B cell (primary cell): ENCODE measurements around the gene CCM2. TPM values are rescaled to one million over a fixed set of nuclear protein-coding genes. Genes with fewer than 3 reads are reported as not detected.

Source experiments
- ATAC-seq: fragments of 200-7000 bp; cut with Tn5 transposase; one replicate; pipeline ENCODE4 v1.10.0; 2021; ENCODE audit warnings: low read depth, mild to moderate bottlenecking, moderate number of reproducible peaks, moderate library complexity
- CTCF ChIA-PET: fragments of 350-600 bp; sonication (Branson Sonifier 250); formaldehyde crosslinking; loops from one replicate; lab custom pipeline; 2021; ENCODE audit warnings: antibody characterized with exemption, inconsistent platforms; lab: Charles Lee
- POLR2A ChIA-PET: fragments of 350-600 bp; sonication (Branson Sonifier 250); formaldehyde crosslinking; loops from one replicate; lab custom pipeline; 2021; ENCODE audit warnings: antibody characterized with exemption; lab: Charles Lee
- DNase-seq: peaks from one replicate; pipeline ENCODE4 v3.0.0; 2013
- H2AFZ ChIP-seq: 2 replicates; pipeline ENCODE4 v1.6.1; 2012; ENCODE audit warnings: mild to moderate bottlenecking, low read depth, low read length; ENCODE audit not compliant: insufficient read depth, poor library complexity, severe bottlenecking
- H3K27ac ChIP-seq, 2 donors: 1 replicate in 1 of 2; 2 replicates in 1 of 2; pipeline ENCODE4 v1.5.1; 2012 to 2013; ENCODE audit warnings: low read length in 2 of 2, mild to moderate bottlenecking in 2 of 2, moderate library complexity in 1 of 2
- H3K27me3 ChIP-seq, 4 experiments: fragments of 200-600 bp in 1 of 4; sonication (generic) in 1 of 4; replicated peaks in 1 of 4; 1 replicate in 2 of 4; 2 replicates in 2 of 4; pipeline versions ENCODE4 v1.6.1 to v1.7.0; 2013 to 2016; ENCODE audit warnings: low read length in 3 of 4, mild to moderate bottlenecking in 2 of 4, mixed read lengths in 1 of 4, moderate library complexity in 1 of 4; ENCODE audit not compliant: insufficient read depth in 4 of 4, control insufficient read depth in 3 of 4; ENCODE audit errors: control extremely low read depth in 1 of 4
- H3K36me3 ChIP-seq, 2 experiments: replicated peaks in 1 of 2; 1 replicate in 1 of 2; 2 replicates in 1 of 2; pipeline versions ENCODE4 v1.6.1 to v1.7.1; 2013; ENCODE audit warnings: low read length in 1 of 2; ENCODE audit not compliant: insufficient read depth in 2 of 2, control insufficient read depth in 1 of 2; ENCODE audit errors: control extremely low read depth in 1 of 2, extremely low read depth in 1 of 2
- H3K4me1 ChIP-seq, 2 donors: fragments of 200-600 bp in 1 of 2; sonication (generic) in 1 of 2; 1 replicate in 1 of 2; 2 replicates in 1 of 2; pipeline versions ENCODE4 v1.5.1 to v1.6.1; 2013 to 2017; ENCODE audit warnings: low read length in 2 of 2; ENCODE audit not compliant: control insufficient read depth in 2 of 2, insufficient read depth in 2 of 2
- H3K4me2 ChIP-seq: replicated peaks from 2 replicates; pipeline ENCODE3; 2012; ENCODE audit warnings: mild to moderate bottlenecking, low read depth, low read length; ENCODE audit not compliant: poor library complexity, severe bottlenecking
- H3K4me3 ChIP-seq, 5 experiments: fragments of 200-600 bp in 1 of 5; sonication (generic) in 1 of 5; 1 replicate in 3 of 5; 2 replicates in 2 of 5; pipeline versions ENCODE4 v1.5.1 to v1.7.0; 2011 to 2016; ENCODE audit warnings: low read length in 4 of 5, mild to moderate bottlenecking in 4 of 5, low read depth in 2 of 5, control low read depth in 1 of 5, moderate library complexity in 1 of 5; ENCODE audit not compliant: insufficient read depth in 1 of 5; ENCODE audit errors: control extremely low read depth in 1 of 5, extremely low read depth in 1 of 5
- H3K79me2 ChIP-seq: fragments of 200-600 bp; sonication (generic); one replicate; pipeline ENCODE4 v1.6.0; 2016; ENCODE audit warnings: low read length; ENCODE audit not compliant: control insufficient read depth, insufficient read depth
- H3K9ac ChIP-seq: fragments of 200-600 bp; sonication (generic); 2 replicates; pipeline ENCODE4 v1.6.1; 2017; ENCODE audit warnings: mild to moderate bottlenecking, low read length, moderate library complexity
- H3K9me3 ChIP-seq, 3 donors: one replicate each; pipeline versions ENCODE4 v1.6.1 to v1.7.1; 2013; ENCODE audit warnings: low read length in 2 of 3; ENCODE audit not compliant: control insufficient read depth in 2 of 3, insufficient read depth in 1 of 3; ENCODE audit errors: control extremely low read depth in 1 of 3
- H4K20me1 ChIP-seq: 2 replicates; pipeline ENCODE4 v1.6.0; 2012; ENCODE audit warnings: mild to moderate bottlenecking, low read length; ENCODE audit not compliant: insufficient read depth, control insufficient read depth, poor library complexity, severe bottlenecking
- H3K27ac Mint-ChIP-seq: one replicate; pipeline ENCODE4 v1.8.0; 2021; ENCODE audit warnings: mixed read lengths
- H3K27me3 Mint-ChIP-seq: one replicate; pipeline ENCODE4 v1.8.0; 2021; ENCODE audit warnings: mixed read lengths
- H3K4me1 Mint-ChIP-seq: one replicate; pipeline ENCODE4 v1.8.0; 2021; ENCODE audit warnings: mixed read lengths
- H3K4me3 Mint-ChIP-seq: one replicate; pipeline ENCODE4 v1.8.0; 2021; ENCODE audit warnings: mixed read lengths
- H3K9me3 Mint-ChIP-seq: one replicate; pipeline ENCODE4 v1.8.0; 2022; ENCODE audit warnings: mixed read lengths; ENCODE audit not compliant: insufficient read depth
- EZH2 ChIP-seq: IDR thresholded peaks from 2 replicates; pipeline ENCODE4 v1.6.1; 2012; ENCODE audit warnings: borderline replicate concordance, low read depth, mild to moderate bottlenecking, moderate library complexity, low read length; ENCODE audit not compliant: insufficient read depth, poor library complexity, severe bottlenecking
- WGBS: methylation state at CpG from one replicate; pipeline ENCODE4 v1.1.5; 2013; ENCODE audit warnings: missing lambda C conversion rate; ENCODE audit not compliant: insufficient coverage; 5-methylcytosine and 5-hydroxymethylcytosine counted together
- intact Hi-C: fragments of 100-400 bp; cut with micrococcal nuclease; formaldehyde crosslinking; loops from one replicate; pipeline ENCODE4 v1.10.0; 2022
- polyA plus RNA-seq: library from polyadenylated mRNA; depleted of rRNA; stranded (reverse); fragments of >200 nt; gene quantifications from 2 replicates; pipeline ENCODE4 v1.2.3, GENCODE V29; 2012
- total RNA-seq, 2 donors: library from RNA; stranded (reverse); fragments of 120-200 nt in 1 of 2; gene quantifications; 1 replicate in 1 of 2; 2 replicates in 1 of 2; pipeline versions ENCODE4 v1.2.3 to v1.2.4, GENCODE V29; 2013 to 2022
- TF ChIP-seq, protein P1 (sequence below): fragments of 200-600 bp; IDR thresholded peaks from one replicate; pipeline ENCODE4 v1.8.0; 2022; ENCODE audit warnings: antibody characterized with exemption, mild to moderate bottlenecking

The CCM2 gene
- total and polyA plus RNA-seq, 2 donors (not counting 1 experiment from before 2014, with no cell fraction given): 150 to 201 TPM

DNA sequence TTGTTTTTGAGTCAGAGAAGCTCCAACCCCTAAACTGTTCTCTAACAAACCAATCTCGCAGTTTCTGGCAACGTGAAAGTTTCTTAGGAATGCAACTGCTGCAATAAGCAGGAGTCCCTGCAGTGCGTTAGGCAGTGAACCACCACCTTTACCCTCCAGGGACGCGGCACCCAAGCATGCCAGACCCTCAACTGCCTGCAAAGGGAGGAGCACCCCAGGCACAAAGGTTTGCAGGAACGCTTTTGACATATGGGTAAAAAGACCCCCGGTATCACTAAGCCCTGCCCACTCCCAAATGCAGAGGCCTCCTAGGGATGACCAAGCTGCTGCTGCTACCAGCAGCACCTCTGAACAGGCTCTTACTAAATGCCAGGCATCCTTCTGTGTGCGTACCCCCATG, 106.8 kb downstream of the CCM2 start:
- Histone ChIP-seq H3K9ac (no peak overlapping the region), H3K27ac (no peak overlapping the region), H3K36me3 (peaks cover 0 to 75% of the 10 kb centered on the region in 2 experiments), H3K4me2 (no peak overlapping the region), H3K4me1 (peaks cover 17 to 30% of the 10 kb centered on the region in 2 donors), H3K4me3 (no peak overlapping the region), H4K20me1 (peaks cover 75% of the 10 kb centered on the region), H3K27me3 (no peaks in the 10 kb centered on the region), H3K79me2 (peaks cover 86% of the 10 kb centered on the region), H3K9me3 (no peaks in the 10 kb centered on the region), H2AFZ (no peak overlapping the region)
- Mint-ChIP-seq H3K4me1 (peaks cover 36% of the 10 kb centered on the region), H3K4me3 (no peak overlapping the region), H3K27me3 (no peaks in the 10 kb centered on the region), H3K27ac (no peak overlapping the region), H3K9me3 (no peaks in the 10 kb centered on the region)
- intact Hi-C loops: no loop called here
- no peak for ATAC-seq
- ChIA-PET CTCF (no interaction called here), POLR2A (no interaction called here)
- TF ChIP-seq, protein P1, sequence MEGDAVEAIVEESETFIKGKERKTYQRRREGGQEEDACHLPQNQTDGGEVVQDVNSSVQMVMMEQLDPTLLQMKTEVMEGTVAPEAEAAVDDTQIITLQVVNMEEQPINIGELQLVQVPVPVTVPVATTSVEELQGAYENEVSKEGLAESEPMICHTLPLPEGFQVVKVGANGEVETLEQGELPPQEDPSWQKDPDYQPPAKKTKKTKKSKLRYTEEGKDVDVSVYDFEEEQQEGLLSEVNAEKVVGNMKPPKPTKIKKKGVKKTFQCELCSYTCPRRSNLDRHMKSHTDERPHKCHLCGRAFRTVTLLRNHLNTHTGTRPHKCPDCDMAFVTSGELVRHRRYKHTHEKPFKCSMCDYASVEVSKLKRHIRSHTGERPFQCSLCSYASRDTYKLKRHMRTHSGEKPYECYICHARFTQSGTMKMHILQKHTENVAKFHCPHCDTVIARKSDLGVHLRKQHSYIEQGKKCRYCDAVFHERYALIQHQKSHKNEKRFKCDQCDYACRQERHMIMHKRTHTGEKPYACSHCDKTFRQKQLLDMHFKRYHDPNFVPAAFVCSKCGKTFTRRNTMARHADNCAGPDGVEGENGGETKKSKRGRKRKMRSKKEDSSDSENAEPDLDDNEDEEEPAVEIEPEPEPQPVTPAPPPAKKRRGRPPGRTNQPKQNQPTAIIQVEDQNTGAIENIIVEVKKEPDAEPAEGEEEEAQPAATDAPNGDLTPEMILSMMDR: no peak
- no peak for TF ChIP-seq EZH2
- WGBS: 75% methylated on average over 8 of the region's 8 CpGs
- no peak for DNase-seq

DNA sequence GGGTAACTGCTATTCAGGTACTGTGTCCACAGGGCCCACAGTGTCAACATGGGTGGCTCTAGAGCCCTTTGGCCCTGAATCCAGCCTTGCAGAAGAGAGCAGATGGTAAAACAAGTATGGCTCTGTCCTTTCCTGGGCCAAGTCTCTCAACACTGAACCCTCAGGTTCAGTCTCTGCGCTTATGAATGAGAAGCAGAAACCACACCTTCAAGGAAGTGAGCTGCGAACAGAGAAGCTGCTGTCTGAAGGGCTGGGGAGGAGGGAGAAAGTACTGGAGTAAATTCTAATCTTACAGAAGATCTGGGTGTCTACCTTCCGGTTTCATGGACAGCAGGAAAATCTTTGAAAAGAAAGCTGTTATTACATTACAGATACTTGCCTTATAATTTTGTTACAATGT, 107.4 kb downstream of the CCM2 start:
- H3K9ac ChIP-seq: no peak overlapping the region
- Mint-ChIP-seq H3K27ac (no peak overlapping the region), H3K27me3 (no peaks in the 10 kb centered on the region), H3K9me3 (no peaks in the 10 kb centered on the region), H3K4me1 (peaks cover 36% of the 10 kb centered on the region), H3K4me3 (no peak overlapping the region)
- H3K4me2 ChIP-seq: peak overlapping the region; percentile 0
- H3K79me2 ChIP-seq: peaks cover 87% of the 10 kb centered on the region
- ATAC-seq: no peak
- intact Hi-C loops: no loop called here
- H3K27ac ChIP-seq: no peak overlapping the region
- no peaks in the 10 kb centered on the region for H3K9me3 ChIP-seq
- no CpG with 5 or more reads among the region's 3 CpGs for WGBS
- H3K4me3 ChIP-seq: no peak overlapping the region
- no peak for DNase-seq
- H4K20me1 ChIP-seq: peaks cover 70% of the 10 kb centered on the region
- ChIA-PET CTCF (no interaction called here), POLR2A (no interaction called here)
- no peak overlapping the region for H2AFZ ChIP-seq
- TF ChIP-seq EZH2: no peak
- TF ChIP-seq, protein P1: no peak
- H3K27me3 ChIP-seq: no peaks in the 10 kb centered on the region
- peaks cover 22 to 35% of the 10 kb centered on the region in 2 donors for H3K4me1 ChIP-seq
- H3K36me3 ChIP-seq: peaks cover 0 to 69% of the 10 kb centered on the region in 2 experiments
